IMR-90 (cell line): Measurements from ENCODE around the gene GREB1L. TPM values are rescaled to one million over a fixed set of nuclear protein-coding genes. Genes with fewer than 3 reads are reported as not detected.

Source experiments
- ATAC-seq: fragments of 200-7000 bp; cut with Tn5 transposase; 2 replicates; pipeline ENCODE4 v1.9.1; 2020; ENCODE audit warnings: low read depth, mild to moderate bottlenecking, moderate library complexity
- BruUV-seq: library from RNA; stranded (reverse); fragments of 400-500 nt; replicated peaks from 2 replicates; lab custom pipeline; 2021; lab: Mats Ljungman, UMichigan
- CTCF ChIA-PET: fragments of 300-600 bp; formaldehyde crosslinking; extraction: SDS; loops from one replicate; lab custom pipeline; 2021; ENCODE audit warnings: antibody characterized with exemption; lab: Yijun Ruan, JAX
- POLR2A ChIA-PET: fragments of 300-600 bp; sonication (Branson Sonifier 250); formaldehyde crosslinking; loops from one replicate; lab custom pipeline; 2022; ENCODE audit warnings: antibody characterized with exemption; ENCODE audit not compliant: unreplicated experiment; lab: Charles Lee
- DNase-seq: peaks from one replicate; pipeline ENCODE4 v3.0.0; 2013
- H2AFZ ChIP-seq: replicated peaks from 2 replicates; pipeline ENCODE3; 2013; ENCODE audit warnings: low read length, mild to moderate bottlenecking; ENCODE audit not compliant: poor library complexity
- H2AK5ac ChIP-seq: 2 replicates; pipeline ENCODE4 v1.6.1; 2013; ENCODE audit warnings: low read depth, low read length, inconsistent platforms
- H2AK9ac ChIP-seq: replicated peaks from 2 replicates; pipeline ENCODE3; 2013; ENCODE audit warnings: mild to moderate bottlenecking, low read depth, low read length, moderate library complexity; ENCODE audit not compliant: poor library complexity
- H2BK120ac ChIP-seq: 2 replicates; pipeline ENCODE4 v1.6.1; 2013; ENCODE audit warnings: low read depth, low read length, inconsistent platforms
- H2BK15ac ChIP-seq: 3 replicates; pipeline ENCODE4 v1.6.1; 2013; ENCODE audit warnings: low read depth, low read length, inconsistent platforms
- H2BK20ac ChIP-seq: 2 replicates; pipeline ENCODE4 v1.6.1; 2013; ENCODE audit warnings: low read depth, mild to moderate bottlenecking, inconsistent platforms, low read length, moderate library complexity
- H2BK5ac ChIP-seq: 2 replicates; pipeline ENCODE4 v1.6.1; 2013; ENCODE audit warnings: mild to moderate bottlenecking, low read depth, low read length, inconsistent platforms; ENCODE audit not compliant: poor library complexity, severe bottlenecking
- H3K14ac ChIP-seq: replicated peaks from 2 replicates; pipeline ENCODE4 v1.6.1; 2013; ENCODE audit warnings: low read depth, low read length, inconsistent platforms
- H3K18ac ChIP-seq: 2 replicates; pipeline ENCODE4 v1.6.1; 2013; ENCODE audit warnings: low read depth, low read length, control low read depth
- H3K23ac ChIP-seq: 2 replicates; pipeline ENCODE4 v1.6.1; 2013; ENCODE audit warnings: low read depth, low read length, inconsistent platforms
- H3K27ac ChIP-seq: 2 replicates; pipeline ENCODE4 v1.5.1; 2013; ENCODE audit warnings: mild to moderate bottlenecking, control low read depth, low read length; ENCODE audit not compliant: insufficient read depth
- H3K27me3 ChIP-seq: 2 replicates; pipeline ENCODE4 v1.6.1; 2013; ENCODE audit warnings: low read length; ENCODE audit not compliant: control insufficient read depth, insufficient read depth
- H3K36me3 ChIP-seq: 2 replicates; pipeline ENCODE4 v1.6.1; 2013; ENCODE audit warnings: low read length, mixed read lengths; ENCODE audit not compliant: control insufficient read depth, insufficient read depth
- H3K4ac ChIP-seq: 2 replicates; pipeline ENCODE4 v1.6.1; 2013; ENCODE audit warnings: low read depth, low read length, inconsistent platforms
- H3K4me1 ChIP-seq: 2 replicates; pipeline ENCODE4 v1.6.1; 2013; ENCODE audit warnings: low read length, mixed read lengths; ENCODE audit not compliant: control insufficient read depth, insufficient read depth
- H3K4me2 ChIP-seq: 2 replicates; pipeline ENCODE4 v1.6.1; 2013; ENCODE audit warnings: low read depth, mild to moderate bottlenecking, control low read depth, low read length, moderate library complexity
- H3K4me3 ChIP-seq: 2 replicates; pipeline ENCODE4 v1.5.1; 2013; ENCODE audit warnings: low read depth, mild to moderate bottlenecking, control low read depth, low read length, moderate library complexity; ENCODE audit not compliant: insufficient read depth
- H3K56ac ChIP-seq: 2 replicates; pipeline ENCODE4 v1.6.1; 2013; ENCODE audit warnings: low read length, inconsistent platforms; ENCODE audit not compliant: insufficient read depth; ENCODE audit errors: extremely low read depth
- H3K79me1 ChIP-seq, 2 experiments: 2 replicates each; pipeline ENCODE4 v1.6.1; 2013; ENCODE audit warnings: low read length in 2 of 2, inconsistent platforms in 1 of 2, low read depth in 1 of 2
- H3K9ac ChIP-seq: 2 replicates; pipeline ENCODE4 v1.6.1; 2013; ENCODE audit warnings: low read depth, low read length, control low read depth
- H3K9me1 ChIP-seq: 2 replicates; pipeline ENCODE4 v1.6.1; 2013; ENCODE audit warnings: low read length, inconsistent platforms; ENCODE audit not compliant: insufficient read depth
- H3K9me3 ChIP-seq: 2 replicates; pipeline ENCODE4 v1.6.1; 2013; ENCODE audit warnings: low read length; ENCODE audit not compliant: control insufficient read depth, insufficient read depth
- H4K20me1 ChIP-seq: 2 replicates; pipeline ENCODE4 v1.6.1; 2013; ENCODE audit warnings: low read length, inconsistent platforms; ENCODE audit not compliant: insufficient read depth
- H4K5ac ChIP-seq: 2 replicates; pipeline ENCODE4 v1.6.1; 2013; ENCODE audit warnings: mild to moderate bottlenecking, low read depth, low read length, control low read depth
- H4K8ac ChIP-seq, 2 experiments: 2 replicates each; pipeline ENCODE4 v1.6.1; 2013; ENCODE audit warnings: low read depth in 2 of 2, low read length in 2 of 2, control low read depth in 1 of 2, inconsistent platforms in 1 of 2
- H4K91ac ChIP-seq: 2 replicates; pipeline ENCODE4 v1.6.1; 2013; ENCODE audit warnings: low read depth, low read length, inconsistent platforms; ENCODE audit not compliant: insufficient read depth
- BHLHE40 ChIP-seq: fragments of 150-350 bp; IDR thresholded peaks from 2 replicates; pipeline ENCODE4 v1.6.1; 2016; ENCODE audit warnings: mild to moderate bottlenecking, low read depth, low read length
- CEBPB ChIP-seq: IDR thresholded peaks from 2 replicates; pipeline ENCODE4 v1.6.1; 2012; ENCODE audit warnings: low read depth, low read length, improper control_type of control experiment
- CHD1 ChIP-seq: IDR thresholded peaks from 2 replicates; pipeline ENCODE4 v1.6.1; 2012; ENCODE audit warnings: low read depth, low read length, improper control_type of control experiment
- FOS ChIP-seq: fragments of 150-350 bp; IDR thresholded peaks from 2 replicates; pipeline ENCODE4 v1.6.1; 2016; ENCODE audit warnings: low read depth, low read length
- MAFK ChIP-seq: IDR thresholded peaks from 2 replicates; pipeline ENCODE4 v1.6.1; 2012; ENCODE audit warnings: low read depth, low read length, improper control_type of control experiment
- RAD21 ChIP-seq: IDR thresholded peaks from 2 replicates; pipeline ENCODE4 v1.6.1; 2012; ENCODE audit warnings: low read length, improper control_type of control experiment
- RFX5 ChIP-seq: IDR thresholded peaks from 2 replicates; pipeline ENCODE4 v1.8.0; 2012; ENCODE audit warnings: low read depth, mild to moderate bottlenecking, low read length, moderate library complexity
- WGBS, 2 experiments: methylation state at CpG; one replicate each; pipeline versions ENCODE4 v1.1.5 to v1.1.7; 2013; ENCODE audit warnings: missing lambda C conversion rate in 2 of 2; ENCODE audit not compliant: insufficient read length in 1 of 2; ENCODE audit errors: extremely low coverage in 2 of 2; 5-methylcytosine and 5-hydroxymethylcytosine counted together
- dilution Hi-C: fragments of 300-500 bp; cut with HindIII; formaldehyde crosslinking; loops from one replicate; pipeline ENCODE4 v1.14.3; 2018; ENCODE audit warnings: low sequenced_read_pairs; ENCODE audit not compliant: unreplicated experiment
- in situ Hi-C: fragments of 300-500 bp; cut with MboI; formaldehyde crosslinking; loops from 3 replicates; pipeline ENCODE4 v1.14.3; 2019; ENCODE audit warnings: low sequenced_read_pairs, inconsistent platforms, mixed read lengths
- intact Hi-C: fragments of 100-400 bp; cut with micrococcal nuclease; formaldehyde crosslinking; loops from 2 replicates; pipeline ENCODE4 v1.10.0; 2022
- polyA plus RNA-seq, 3 experiments: library from polyadenylated mRNA; depleted of rRNA; stranded (reverse); fragments of >200 nt; gene quantifications; 2 replicates each; pipeline ENCODE4 v1.2.3, GENCODE V29; 2012; ENCODE audit warnings: low replicate concordance in 1 of 3
- total RNA-seq: library from RNA; depleted of rRNA; stranded (reverse); fragments of >200 nt; gene quantifications from 2 replicates; pipeline ENCODE4 v1.2.3, GENCODE V29; 2012
- TF ChIP-seq, protein P1 (sequence below): fragments of 150-350 bp; IDR thresholded peaks from 2 replicates; pipeline ENCODE4 v1.6.1; 2017; ENCODE audit warnings: mild to moderate bottlenecking, antibody characterized with exemption, low read length, low read depth

Gene GREB1L
- total and polyA plus RNA-seq, 2 of the 4 experiments (the other 2 are of a cell fraction) = under 0.01 to 0.02 TPM

GRCh38 chr18:21267400-21267799, 25.4 kb downstream of the GREB1L start:
- Histone ChIP-seq H3K23ac (no peak overlapping the region), H3K4me3 (no peak overlapping the region), H3K56ac (no peak overlapping the region), H3K9me1 (no peaks in the 10 kb centered on the region), H2AK5ac (no peak overlapping the region), H4K20me1 (no peaks in the 10 kb centered on the region), H4K8ac (no peak overlapping the region), H3K4ac (no peak overlapping the region), H3K79me1 (no peaks in the 10 kb centered on the region), H2BK20ac (no peak overlapping the region), H3K4me2 (no peak overlapping the region), H3K27me3 (peaks cover 6% of the 10 kb centered on the region; the same call in 1 of the 2 replicates), H3K14ac (no peak overlapping the region), H4K91ac (no peak overlapping the region), H3K36me3 (no peaks in the 10 kb centered on the region), H2BK5ac (no peak overlapping the region), H3K27ac (no peak overlapping the region), H3K18ac (no peak overlapping the region), H3K9ac (no peak overlapping the region), H2AK9ac (no peak overlapping the region), H3K9me3 (no peaks in the 10 kb centered on the region), H2AFZ (no peak overlapping the region), H2BK15ac (no peak overlapping the region), H4K5ac (no peak overlapping the region), H2BK120ac (no peak overlapping the region), H3K4me1 (no peaks in the 10 kb centered on the region)
- ATAC-seq (no peak), DNase-seq (no peak)
- intact Hi-C loops = no loop called here
- dilution Hi-C loops = no loop called here
- POLR2A ChIA-PET = interaction anchor here (0.5 kb wide), 1 partner anchor 14 kb away, joined by 10 read pairs; no protein-coding TSS in a partner anchor
- TF ChIP-seq, protein P1, sequence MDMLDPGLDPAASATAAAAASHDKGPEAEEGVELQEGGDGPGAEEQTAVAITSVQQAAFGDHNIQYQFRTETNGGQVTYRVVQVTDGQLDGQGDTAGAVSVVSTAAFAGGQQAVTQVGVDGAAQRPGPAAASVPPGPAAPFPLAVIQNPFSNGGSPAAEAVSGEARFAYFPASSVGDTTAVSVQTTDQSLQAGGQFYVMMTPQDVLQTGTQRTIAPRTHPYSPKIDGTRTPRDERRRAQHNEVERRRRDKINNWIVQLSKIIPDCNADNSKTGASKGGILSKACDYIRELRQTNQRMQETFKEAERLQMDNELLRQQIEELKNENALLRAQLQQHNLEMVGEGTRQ = no peak
- no peak for TF ChIP-seq BHLHE40
- no peak for TF ChIP-seq CEBPB
- TF ChIP-seq CHD1 = no peak
- TF ChIP-seq FOS = no peak
- TF ChIP-seq RFX5 = no peak
- TF ChIP-seq RAD21 = no peak
- no peak for TF ChIP-seq MAFK
- BruUV-seq = no TSS peak
- in situ Hi-C loops = no loop called here
- no CpG with 5 or more reads among the region's 2 CpGs for WGBS, 2 experiments
- CTCF ChIA-PET = no interaction called here
